Measurements from ENCODE around the gene AIMP1. TPM values are rescaled to one million over a fixed set of nuclear protein-coding genes. Genes with fewer than 3 reads are reported as not detected.

The AIMP1 gene
- 38.2 to 42.9 TPM (median 40.0 TPM) in 5 replicates for total RNA-seq (2022; extraction: Qiagen RNA extraction)

GRCh38 chr4:106315968-106316772, at the start of gene AIMP1, which contains the start of gene TBCK:
Gene AIMP1 (plus strand): TSS chr4:106316550. CDS start chr4:106325010, 8,460 bp downstream.
Gene TBCK (minus strand): TSS chr4:106316209. CDS start chr4:106308960, 7,249 bp downstream.

GRCh38 chr4:106368678-106369077, 52.3 kb downstream of the AIMP1 start, which contains the start of gene GIMD1:
Gene GIMD1 (minus strand): TSS chr4:106368778. CDS start chr4:106367435, 1,343 bp downstream.

Other genes starting within 250 kb of the AIMP1 start
- gene TBCK, start 341 bp upstream of the AIMP1 start, total RNA-seq (2022; extraction: Qiagen RNA extraction): 2.4 to 2.8 TPM (median 2.7 TPM) in 5 replicates
- gene GIMD1, start 52.2 kb downstream of the AIMP1 start, total RNA-seq (2022; extraction: Qiagen RNA extraction): not detected in 5 replicates

Measured in A549 treated with AZD2906 at 1 μM for 4 hours (cell line).